ENCODE measurements around the gene CDH24. TPM values are rescaled to one million over a fixed set of nuclear protein-coding genes. Genes with fewer than 3 reads are reported as not detected.

The CDH24 gene
- polyA plus RNA-seq, 1 donor from 2014 or later = 31.7 TPM

- Histone ChIP-seq H3K9me2 (ENCODE audit: insufficient read depth, low read length) (no peaks in the 10 kb centered on the region), H3K9me3 (ENCODE audit: low read length) (no peaks in the 10 kb centered on the region), H3K79me2 (replicated peaks; ENCODE audit: insufficient read depth, low read length) (no peaks in the 10 kb centered on the region), H4K20me1 (ENCODE audit: insufficient read depth) (no peaks in the 10 kb centered on the region), H2AFZ (ENCODE audit: low read depth, low read length) (no peak overlapping the region), H3K4me2 (ENCODE audit: low read length) (no peak overlapping the region), H3F3A (ENCODE audit: insufficient read depth, low read length, poor library complexity, severe bottlenecking) (no peaks in the 10 kb centered on the region), H3K36me3 (ENCODE audit: insufficient read depth, low read length) (no peaks in the 10 kb centered on the region), H3K9ac (ENCODE audit: low read length) (no peak overlapping the region), H3K27me3 (ENCODE audit: insufficient read depth, low read depth, low read length) (no peaks in the 10 kb centered on the region), H3K27ac (ENCODE audit: low read length) (no peak overlapping the region), H3K4me3 (ENCODE audit: low read length) (no peak overlapping the region)
- no peak for TF ChIP-seq MXI1 (conservative IDR thresholded peaks at IDR 0.05; ENCODE audit: poor library complexity, severe bottlenecking)
- TF ChIP-seq, protein P1, sequence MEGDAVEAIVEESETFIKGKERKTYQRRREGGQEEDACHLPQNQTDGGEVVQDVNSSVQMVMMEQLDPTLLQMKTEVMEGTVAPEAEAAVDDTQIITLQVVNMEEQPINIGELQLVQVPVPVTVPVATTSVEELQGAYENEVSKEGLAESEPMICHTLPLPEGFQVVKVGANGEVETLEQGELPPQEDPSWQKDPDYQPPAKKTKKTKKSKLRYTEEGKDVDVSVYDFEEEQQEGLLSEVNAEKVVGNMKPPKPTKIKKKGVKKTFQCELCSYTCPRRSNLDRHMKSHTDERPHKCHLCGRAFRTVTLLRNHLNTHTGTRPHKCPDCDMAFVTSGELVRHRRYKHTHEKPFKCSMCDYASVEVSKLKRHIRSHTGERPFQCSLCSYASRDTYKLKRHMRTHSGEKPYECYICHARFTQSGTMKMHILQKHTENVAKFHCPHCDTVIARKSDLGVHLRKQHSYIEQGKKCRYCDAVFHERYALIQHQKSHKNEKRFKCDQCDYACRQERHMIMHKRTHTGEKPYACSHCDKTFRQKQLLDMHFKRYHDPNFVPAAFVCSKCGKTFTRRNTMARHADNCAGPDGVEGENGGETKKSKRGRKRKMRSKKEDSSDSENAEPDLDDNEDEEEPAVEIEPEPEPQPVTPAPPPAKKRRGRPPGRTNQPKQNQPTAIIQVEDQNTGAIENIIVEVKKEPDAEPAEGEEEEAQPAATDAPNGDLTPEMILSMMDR (IDR thresholded peaks at IDR 0.05; ENCODE audit: poor library complexity, severe bottlenecking) = no peak
- no peak for TF ChIP-seq RAD21 (conservative IDR thresholded peaks at IDR 0.05)
- no peak for TF ChIP-seq TAF1 (IDR thresholded peaks at IDR 0.05; ENCODE audit: low read depth)
- TF ChIP-seq SMC3 (conservative IDR thresholded peaks at IDR 0.05; ENCODE audit: poor library complexity) = no peak
- TF ChIP-seq REST (IDR thresholded peaks at IDR 0.05; ENCODE audit: borderline replicate concordance) = no peak
- TF ChIP-seq POLR2AphosphoS5 (IDR thresholded peaks at IDR 0.05) = no peak
- no peak for TF ChIP-seq EP300 (conservative IDR thresholded peaks at IDR 0.05; ENCODE audit: poor library complexity, severe bottlenecking)
- no peak for TF ChIP-seq EZH2 (IDR thresholded peaks at IDR 0.05; ENCODE audit: borderline replicate concordance, insufficient read depth, low read length, poor library complexity, severe bottlenecking)
Measured at GRCh38 chr14:23041729-23042128, 15.6 kb downstream of the CDH24 start.

DNA sequence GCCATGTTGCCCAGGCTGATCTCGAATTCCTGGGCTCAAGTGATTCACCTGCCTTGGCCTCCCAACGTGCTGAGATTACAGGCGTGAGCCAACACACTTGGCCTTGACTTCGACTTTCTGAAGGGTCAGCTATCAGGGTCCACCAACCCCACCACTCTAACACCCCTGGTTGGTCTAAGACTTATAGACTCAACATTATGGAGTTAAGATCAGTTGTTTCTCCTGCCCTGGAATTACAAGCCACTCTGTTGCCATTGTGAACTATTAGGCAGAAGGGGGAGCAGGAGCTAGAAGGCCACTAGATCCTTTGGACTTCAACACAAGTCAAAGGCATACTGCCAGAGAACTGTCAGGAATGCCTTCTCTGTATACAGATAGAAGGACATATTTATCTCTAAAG, 17.2 kb downstream of the CDH24 start:
- no peak overlapping the region for H3K4me2 ChIP-seq (ENCODE audit: low read length)
- H3K9ac ChIP-seq (ENCODE audit: low read length) = no peak overlapping the region
- no peak overlapping the region for H3K4me3 ChIP-seq (ENCODE audit: low read length)
- no peaks in the 10 kb centered on the region for H4K20me1 ChIP-seq (ENCODE audit: insufficient read depth)
- no peaks in the 10 kb centered on the region for H3K27me3 ChIP-seq (ENCODE audit: insufficient read depth, low read depth, low read length)
- no peaks in the 10 kb centered on the region for H3K36me3 ChIP-seq (ENCODE audit: insufficient read depth, low read length)
- H3K9me2 ChIP-seq (ENCODE audit: insufficient read depth, low read length) = no peaks in the 10 kb centered on the region
- TF ChIP-seq EP300 (conservative IDR thresholded peaks at IDR 0.05; ENCODE audit: poor library complexity, severe bottlenecking) (no peak), MXI1 (conservative IDR thresholded peaks at IDR 0.05; ENCODE audit: poor library complexity, severe bottlenecking) (no peak), POLR2AphosphoS5 (IDR thresholded peaks at IDR 0.05) (no peak), RAD21 (conservative IDR thresholded peaks at IDR 0.05) (no peak), REST (IDR thresholded peaks at IDR 0.05; ENCODE audit: borderline replicate concordance) (no peak), SMC3 (conservative IDR thresholded peaks at IDR 0.05; ENCODE audit: poor library complexity) (no peak), TAF1 (IDR thresholded peaks at IDR 0.05; ENCODE audit: low read depth) (no peak), EZH2 (IDR thresholded peaks at IDR 0.05; ENCODE audit: borderline replicate concordance, insufficient read depth, low read length, poor library complexity, severe bottlenecking) (no peak)
- TF ChIP-seq, protein P1 (IDR thresholded peaks at IDR 0.05; ENCODE audit: poor library complexity, severe bottlenecking) = no peak
- no peaks in the 10 kb centered on the region for H3F3A ChIP-seq (ENCODE audit: insufficient read depth, low read length, poor library complexity, severe bottlenecking)
- no peak overlapping the region for H2AFZ ChIP-seq (ENCODE audit: low read depth, low read length)
- H3K79me2 ChIP-seq (replicated peaks; ENCODE audit: insufficient read depth, low read length) = no peaks in the 10 kb centered on the region
- no peak overlapping the region for H3K27ac ChIP-seq (ENCODE audit: low read length)
- no peaks in the 10 kb centered on the region for H3K9me3 ChIP-seq (ENCODE audit: low read length)
